Liver (tissue), 9 donors: ENCODE data around the gene COX17. TPM values are rescaled to one million over a fixed set of nuclear protein-coding genes. Genes with fewer than 3 reads are reported as not detected.

ENCODE experiments used
- DNase-seq: peaks from one replicate; pipeline ENCODE4 v3.0.0-alpha.2; 2017; ENCODE audit warnings: low spot score
- H3K27ac ChIP-seq, 2 donors: one replicate each; pipeline ENCODE4 v1.7.0; 2013; ENCODE audit warnings: inconsistent platforms in 2 of 2, low read length in 2 of 2, control low read depth in 1 of 2, low read depth in 1 of 2, mild to moderate bottlenecking in 1 of 2
- H3K27me3 ChIP-seq, 4 donors: one replicate each; pipeline versions ENCODE4 v1.6.1 to v1.7.0; 2013; ENCODE audit warnings: low read length in 3 of 4, inconsistent platforms in 1 of 4, mild to moderate bottlenecking in 1 of 4, moderate library complexity in 1 of 4; ENCODE audit not compliant: control insufficient read depth in 4 of 4, insufficient read depth in 4 of 4
- H3K36me3 ChIP-seq, 4 donors: one replicate each; pipeline versions ENCODE4 v1.6.1 to v1.7.0; 2013; ENCODE audit warnings: low read length in 3 of 4, mild to moderate bottlenecking in 3 of 4, low read depth in 1 of 4, moderate library complexity in 1 of 4; ENCODE audit not compliant: control insufficient read depth in 4 of 4, insufficient read depth in 3 of 4
- H3K4me1 ChIP-seq, 4 donors: one replicate each; pipeline versions ENCODE4 v1.6.1 to v1.7.0; 2013; ENCODE audit warnings: low read length in 3 of 4, mild to moderate bottlenecking in 3 of 4, moderate library complexity in 1 of 4; ENCODE audit not compliant: control insufficient read depth in 4 of 4, insufficient read depth in 4 of 4
- H3K4me3 ChIP-seq, 3 donors: one replicate each; pipeline versions ENCODE4 v1.6.1 to v1.7.0; 2013; ENCODE audit warnings: low read length in 3 of 3, control low read depth in 1 of 3, low read depth in 1 of 3, mild to moderate bottlenecking in 1 of 3
- H3K9ac ChIP-seq, 2 donors: one replicate each; pipeline ENCODE4 v1.7.0; 2013; ENCODE audit warnings: low read length in 2 of 2, mild to moderate bottlenecking in 2 of 2, moderate library complexity in 2 of 2, control low read depth in 1 of 2, low read depth in 1 of 2
- H3K9me3 ChIP-seq, 4 donors: one replicate each; pipeline versions ENCODE4 v1.6.1 to v1.7.0; 2013; ENCODE audit warnings: low read length in 3 of 4; ENCODE audit not compliant: control insufficient read depth in 4 of 4
- EGR1 ChIP-seq, 2 donors: IDR thresholded peaks; 2 replicates each; pipeline ENCODE4 v1.6.1; 2016 to 2018; ENCODE audit warnings: antibody characterized with exemption in 2 of 2, low read depth in 2 of 2
- FOXA1 ChIP-seq: IDR thresholded peaks from 2 replicates; pipeline ENCODE4 v1.6.1; 2016; ENCODE audit warnings: antibody characterized with exemption
- FOXA2 ChIP-seq: IDR thresholded peaks from 2 replicates; pipeline ENCODE4 v1.6.1; 2016; ENCODE audit warnings: antibody characterized with exemption
- GABPA ChIP-seq, 2 donors: IDR thresholded peaks in 1 of 2; conservative IDR thresholded peaks in 1 of 2; 2 replicates each; pipeline ENCODE4 v1.6.1; 2016; ENCODE audit warnings: antibody characterized with exemption in 2 of 2, mild to moderate bottlenecking in 1 of 2, moderate library complexity in 1 of 2
- HNF4A ChIP-seq, 2 donors: conservative IDR thresholded peaks; 2 replicates each; pipeline ENCODE4 v1.6.1; 2016; ENCODE audit warnings: antibody characterized with exemption in 2 of 2, mild to moderate bottlenecking in 2 of 2
- HNF4G ChIP-seq: IDR thresholded peaks from 2 replicates; pipeline ENCODE4 v1.6.1; 2016; ENCODE audit warnings: antibody characterized with exemption
- JUND ChIP-seq, 2 donors: IDR thresholded peaks; 2 replicates each; pipeline ENCODE4 v1.6.1; 2016; ENCODE audit warnings: antibody characterized with exemption in 2 of 2
- NR2F2 ChIP-seq: IDR thresholded peaks from 2 replicates; pipeline ENCODE4 v1.6.1; 2016; ENCODE audit warnings: antibody characterized with exemption
- RXRA ChIP-seq, 2 donors: IDR thresholded peaks; 2 replicates each; pipeline ENCODE4 v1.6.1; 2017 to 2018; ENCODE audit warnings: antibody characterized with exemption in 2 of 2, mild to moderate bottlenecking in 1 of 2
- SP1 ChIP-seq: IDR thresholded peaks from 2 replicates; pipeline ENCODE4 v1.6.1; 2018; ENCODE audit warnings: antibody characterized with exemption, mild to moderate bottlenecking
- TAF1 ChIP-seq: conservative IDR thresholded peaks from 2 replicates; pipeline ENCODE4 v1.6.1; 2016; ENCODE audit warnings: antibody characterized with exemption, mild to moderate bottlenecking
- YY1 ChIP-seq: IDR thresholded peaks from 2 replicates; pipeline ENCODE4 v1.6.1; 2016; ENCODE audit warnings: antibody characterized with exemption, mild to moderate bottlenecking
- whole genome bisulfite sequencing: extraction: QIAGEN DNeasy Blood & Tissue Kit; methylation state at CpG from one replicate; pipeline ENCODE4 v1.1.7; 2013; 5-methylcytosine and 5-hydroxymethylcytosine counted together
- polyA plus RNA-seq, 2 donors: library from polyadenylated mRNA; stranded (reverse) in 1 of 2; unstranded in 1 of 2; fragments of 200-250 nt in 1 of 2; fragments of >200 nt in 1 of 2; fragmentation: Nextera tagmentation in 1 of 2; extraction: Ambion mirVana in 1 of 2; gene quantifications; one replicate each; pipeline versions ENCODE4 v1.2.1 to v1.2.3, GENCODE V29; 2013 to 2015
- total RNA-seq, 2 donors: library from RNA; depleted of rRNA; stranded (reverse); fragments of >200 nt; gene quantifications; one replicate each; pipeline ENCODE4 v1.2.3, GENCODE V29; 2014
- TF ChIP-seq, protein P1 (sequence below): fragments of 150-350 bp; IDR thresholded peaks from 2 replicates; pipeline ENCODE4 v1.5.1; 2017; ENCODE audit warnings: improper control_type of control experiment, low read depth, low read length; ENCODE audit not compliant: missing input control
- TF ChIP-seq, protein P2 (sequence below): IDR thresholded peaks from 2 replicates; pipeline ENCODE4 v1.6.1; 2016; ENCODE audit warnings: antibody characterized with exemption
- TF ChIP-seq, protein P3 (sequence below): IDR thresholded peaks from 2 replicates; pipeline ENCODE4 v1.6.1; 2016; ENCODE audit warnings: antibody characterized with exemption
- TF ChIP-seq, protein P4 (sequence below): IDR thresholded peaks from 2 replicates; pipeline ENCODE4 v1.6.1; 2016; ENCODE audit warnings: antibody characterized with exemption
- donor health status: healthy.
- donor health status: healthy.
- donor health status: healthy.
- donor health status: healthy.
- donor health status: healthy.

COX17 gene
- total and polyA plus RNA-seq, 4 donors, result 10.3 to 164 (median 49.0) TPM

DNA sequence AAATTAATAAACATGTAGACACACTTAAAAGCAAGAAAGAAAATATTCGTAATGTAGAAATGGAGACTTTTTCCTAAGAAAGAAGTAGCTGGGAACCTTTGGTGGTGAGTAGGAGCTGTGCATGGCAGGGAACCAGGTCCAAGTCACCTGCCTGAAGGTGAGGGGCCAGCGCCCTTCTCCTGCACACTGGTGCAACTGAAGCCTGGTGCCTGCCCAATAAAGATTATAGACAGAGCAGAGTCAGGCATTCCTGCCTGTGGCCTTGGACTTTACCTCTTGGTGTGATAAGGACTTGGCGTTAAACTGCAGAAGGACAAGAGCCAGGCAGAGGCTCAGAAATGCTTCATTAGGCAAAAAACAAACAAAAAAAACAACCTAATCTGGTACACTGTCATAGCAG, 39.8 kb upstream of the COX17 start (continued):
- TF ChIP-seq, protein P1, sequence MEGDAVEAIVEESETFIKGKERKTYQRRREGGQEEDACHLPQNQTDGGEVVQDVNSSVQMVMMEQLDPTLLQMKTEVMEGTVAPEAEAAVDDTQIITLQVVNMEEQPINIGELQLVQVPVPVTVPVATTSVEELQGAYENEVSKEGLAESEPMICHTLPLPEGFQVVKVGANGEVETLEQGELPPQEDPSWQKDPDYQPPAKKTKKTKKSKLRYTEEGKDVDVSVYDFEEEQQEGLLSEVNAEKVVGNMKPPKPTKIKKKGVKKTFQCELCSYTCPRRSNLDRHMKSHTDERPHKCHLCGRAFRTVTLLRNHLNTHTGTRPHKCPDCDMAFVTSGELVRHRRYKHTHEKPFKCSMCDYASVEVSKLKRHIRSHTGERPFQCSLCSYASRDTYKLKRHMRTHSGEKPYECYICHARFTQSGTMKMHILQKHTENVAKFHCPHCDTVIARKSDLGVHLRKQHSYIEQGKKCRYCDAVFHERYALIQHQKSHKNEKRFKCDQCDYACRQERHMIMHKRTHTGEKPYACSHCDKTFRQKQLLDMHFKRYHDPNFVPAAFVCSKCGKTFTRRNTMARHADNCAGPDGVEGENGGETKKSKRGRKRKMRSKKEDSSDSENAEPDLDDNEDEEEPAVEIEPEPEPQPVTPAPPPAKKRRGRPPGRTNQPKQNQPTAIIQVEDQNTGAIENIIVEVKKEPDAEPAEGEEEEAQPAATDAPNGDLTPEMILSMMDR, result no peak
- TF ChIP-seq FOXA2 (peak; percentile 64), EGR1 (IDR thresholded peaks at IDR 0.05; ENCODE audit: low read depth in 2 of 2) (peak in 1 of 2 donors; percentile 54), YY1 (peak; percentile 75), TAF1 (no peak), HNF4G (peak; percentile 95), FOXA1 (peak; percentile 77), GABPA (IDR thresholded peaks at IDR 0.05 in 1 of 2, conservative IDR thresholded peaks at IDR 0.05 in 1 of 2) (peak in 1 of 2 donors; percentile 53)
- TF ChIP-seq, protein P2, sequence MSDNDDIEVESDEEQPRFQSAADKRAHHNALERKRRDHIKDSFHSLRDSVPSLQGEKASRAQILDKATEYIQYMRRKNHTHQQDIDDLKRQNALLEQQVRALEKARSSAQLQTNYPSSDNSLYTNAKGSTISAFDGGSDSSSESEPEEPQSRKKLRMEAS, result peak; percentile 81

DNA sequence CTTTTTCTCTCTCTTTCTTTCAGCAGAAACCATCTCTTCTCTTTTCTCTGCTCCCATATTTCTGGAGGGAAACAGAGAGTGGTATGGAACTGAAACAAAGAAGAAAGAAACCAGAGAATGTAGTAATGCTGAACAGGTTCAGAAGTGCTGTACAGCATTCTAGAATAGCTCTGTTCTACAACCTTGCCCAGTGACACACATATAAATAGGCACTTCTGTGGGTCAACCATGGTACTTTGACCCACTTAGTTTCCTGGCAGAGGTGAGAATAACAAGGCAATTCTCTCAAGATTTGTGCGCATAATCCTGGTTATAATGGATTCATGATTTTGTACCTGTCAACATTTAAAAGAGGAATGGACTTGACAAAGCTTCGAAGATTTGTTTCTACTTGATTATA, 37.9 kb upstream of the COX17 start:
- Histone ChIP-seq H3K27me3 (no peaks in the 10 kb centered on the region), H3K36me3 (no peaks in the 10 kb centered on the region), H3K4me3 (no peak overlapping the region), H3K9ac (no peak overlapping the region), H3K27ac (peak overlapping the region in 1 of 2 donors; percentile 38), H3K9me3 (no peaks in the 10 kb centered on the region), H3K4me1 (peaks cover 9 to 33% (median 27%) of the 10 kb centered on the region in 4 donors)
- no peak for DNase-seq
- TF ChIP-seq HNF4A (conservative IDR thresholded peaks at IDR 0.05) (peak; percentile 45 to 59), JUND (IDR thresholded peaks at IDR 0.05) (no peak), RXRA (IDR thresholded peaks at IDR 0.05) (peak; percentile 34 to 65), YY1 (no peak), SP1 (peak; percentile 43), HNF4G (no peak)
- TF ChIP-seq, protein P3, sequence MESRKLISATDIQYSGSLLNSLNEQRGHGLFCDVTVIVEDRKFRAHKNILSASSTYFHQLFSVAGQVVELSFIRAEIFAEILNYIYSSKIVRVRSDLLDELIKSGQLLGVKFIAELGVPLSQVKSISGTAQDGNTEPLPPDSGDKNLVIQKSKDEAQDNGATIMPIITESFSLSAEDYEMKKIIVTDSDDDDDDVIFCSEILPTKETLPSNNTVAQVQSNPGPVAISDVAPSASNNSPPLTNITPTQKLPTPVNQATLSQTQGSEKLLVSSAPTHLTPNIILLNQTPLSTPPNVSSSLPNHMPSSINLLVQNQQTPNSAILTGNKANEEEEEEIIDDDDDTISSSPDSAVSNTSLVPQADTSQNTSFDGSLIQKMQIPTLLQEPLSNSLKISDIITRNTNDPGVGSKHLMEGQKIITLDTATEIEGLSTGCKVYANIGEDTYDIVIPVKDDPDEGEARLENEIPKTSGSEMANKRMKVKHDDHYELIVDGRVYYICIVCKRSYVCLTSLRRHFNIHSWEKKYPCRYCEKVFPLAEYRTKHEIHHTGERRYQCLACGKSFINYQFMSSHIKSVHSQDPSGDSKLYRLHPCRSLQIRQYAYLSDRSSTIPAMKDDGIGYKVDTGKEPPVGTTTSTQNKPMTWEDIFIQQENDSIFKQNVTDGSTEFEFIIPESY, result no peak
- WGBS, result 56% methylated on average over 2 of the region's 2 CpGs

DNA sequence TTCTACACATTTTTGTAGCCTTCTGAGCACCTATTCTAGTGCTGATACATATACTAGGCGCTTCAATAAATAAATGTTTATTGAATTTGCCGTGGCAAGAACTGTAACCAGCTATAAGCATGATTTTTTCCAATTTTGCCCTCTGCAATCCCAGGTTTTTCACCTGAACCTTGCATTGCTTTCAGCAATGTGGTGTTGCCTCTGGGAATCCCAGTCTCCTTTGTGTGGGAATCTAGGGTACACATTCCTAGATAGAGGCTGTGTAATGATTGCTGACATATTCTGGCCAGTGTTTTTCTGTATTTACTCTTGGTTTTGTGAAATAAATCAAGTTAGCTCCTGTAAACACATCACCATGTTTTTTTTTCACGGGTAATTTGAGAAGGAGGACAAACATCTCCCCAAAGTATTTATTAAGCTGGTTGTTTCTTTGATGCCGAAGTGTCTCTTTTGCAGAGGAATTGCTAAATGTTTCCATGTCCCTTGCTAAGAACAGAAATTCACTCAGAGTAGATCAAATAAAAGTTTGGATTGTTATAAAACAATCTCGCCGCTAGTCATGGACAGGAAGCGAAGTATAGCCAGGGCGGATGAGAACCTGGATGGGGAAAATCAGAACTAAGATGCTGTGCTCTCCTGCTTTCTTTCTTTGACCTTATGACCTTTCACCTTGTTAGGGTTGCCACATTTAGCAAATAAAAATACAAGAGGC, 26.8 kb upstream of the COX17 start:
- peaks cover 12 to 23% (median 19%) of the 10 kb centered on the region in 4 donors for H3K4me1 ChIP-seq
- no peaks in the 10 kb centered on the region for H3K27me3 ChIP-seq
- no peaks in the 10 kb centered on the region for H3K9me3 ChIP-seq
- no peak overlapping the region for H3K9ac ChIP-seq
- WGBS, result 38% methylated on average over 8 of the region's 8 CpGs
- no peak for DNase-seq
- peak overlapping the region in 2 of 3 donors; percentile 5 to 76 for H3K4me3 ChIP-seq
- no peaks in the 10 kb centered on the region for H3K36me3 ChIP-seq
- peak overlapping the region; percentile 17 to 26 for H3K27ac ChIP-seq
- TF ChIP-seq RXRA (IDR thresholded peaks at IDR 0.05) (peak; percentile 49 to 61), JUND (IDR thresholded peaks at IDR 0.05) (peak in 1 of 2 donors; percentile 23), EGR1 (IDR thresholded peaks at IDR 0.05; ENCODE audit: low read depth in 2 of 2) (peak in 1 of 2 donors; percentile 37), TAF1 (no peak), GABPA (IDR thresholded peaks at IDR 0.05 in 1 of 2, conservative IDR thresholded peaks at IDR 0.05 in 1 of 2) (peak in 1 of 2 donors; percentile 30), SP1 (peak; percentile 38), NR2F2 (peak; percentile 81)
- TF ChIP-seq, protein P1, result no peak
- TF ChIP-seq, protein P2, result no peak
- TF ChIP-seq, protein P4, sequence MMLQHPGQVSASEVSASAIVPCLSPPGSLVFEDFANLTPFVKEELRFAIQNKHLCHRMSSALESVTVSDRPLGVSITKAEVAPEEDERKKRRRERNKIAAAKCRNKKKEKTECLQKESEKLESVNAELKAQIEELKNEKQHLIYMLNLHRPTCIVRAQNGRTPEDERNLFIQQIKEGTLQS, result peak; percentile 30
- TF ChIP-seq, protein P3, result no peak
